Smooth muscle cell (in vitro differentiated cells): Measurements from ENCODE around the gene STAT5A. TPM values are rescaled to one million over a fixed set of nuclear protein-coding genes. Genes with fewer than 3 reads are reported as not detected.

ENCODE experiments used
- DNase-seq: peaks from one replicate; lab custom pipeline; 2025; ENCODE audit not compliant: unreplicated experiment; lab: John Stamatoyannopoulos, UW
- H2AFZ ChIP-seq: fragments of 200-600 bp; sonication (generic); 2 replicates; pipeline ENCODE4 v1.6.0; 2016; ENCODE audit warnings: antibody characterized with exemption, low read depth, mild to moderate bottlenecking
- H3F3A ChIP-seq: fragments of 200-600 bp; sonication (generic); 2 replicates; pipeline ENCODE4 v1.6.0; 2017; ENCODE audit warnings: antibody characterized with exemption, low read depth
- H3K27ac ChIP-seq: fragments of 200-600 bp; sonication (generic); 2 replicates; pipeline ENCODE4 v1.5.1; 2016; ENCODE audit warnings: low read depth, mild to moderate bottlenecking
- H3K27me3 ChIP-seq: fragments of 200-600 bp; sonication (generic); 2 replicates; pipeline ENCODE4 v1.6.1; 2016; ENCODE audit warnings: low read depth, mild to moderate bottlenecking
- H3K36me3 ChIP-seq: fragments of 200-600 bp; sonication (generic); 2 replicates; pipeline ENCODE4 v1.5.1; 2016; ENCODE audit warnings: low read depth
- H3K4me1 ChIP-seq: fragments of 200-600 bp; sonication (generic); 2 replicates; pipeline ENCODE4 v1.5.1; 2016; ENCODE audit warnings: low read depth
- H3K4me2 ChIP-seq: fragments of 200-600 bp; sonication (generic); 2 replicates; pipeline ENCODE4 v1.6.0; 2016; ENCODE audit warnings: mild to moderate bottlenecking
- H3K4me3 ChIP-seq: fragments of 200-600 bp; sonication (generic); 2 replicates; pipeline ENCODE4 v1.5.1; 2016; ENCODE audit warnings: mild to moderate bottlenecking
- H3K79me2 ChIP-seq: fragments of 200-600 bp; sonication (generic); 2 replicates; pipeline ENCODE4 v1.6.0; 2016; ENCODE audit warnings: low read depth, mild to moderate bottlenecking
- H3K9ac ChIP-seq: fragments of 200-600 bp; sonication (generic); 2 replicates; pipeline ENCODE4 v1.6.0; 2016; ENCODE audit warnings: low read depth
- H3K9me3 ChIP-seq: fragments of 200-600 bp; sonication (generic); replicated peaks from 2 replicates; pipeline ENCODE4 v1.5.1; 2016; ENCODE audit warnings: low read depth
- H4K20me1 ChIP-seq: fragments of 200-600 bp; sonication (generic); 2 replicates; pipeline ENCODE4 v1.6.0; 2016; ENCODE audit warnings: low read depth
- CTCF ChIP-seq: fragments of 200-600 bp; sonication (generic); IDR thresholded peaks from 2 replicates; pipeline ENCODE4 v1.5.1; 2017; ENCODE audit warnings: borderline replicate concordance, mild to moderate bottlenecking, antibody characterized with exemption; ENCODE audit not compliant: insufficient read depth, poor library complexity, severe bottlenecking
- WGBS: methylation state at CpG from one replicate; pipeline ENCODE4 v1.1.7; 2016; ENCODE audit warnings: low lambda C conversion rate; 5-methylcytosine and 5-hydroxymethylcytosine counted together
- polyA plus RNA-seq: library from polyadenylated mRNA; unstranded; fragments of >200 nt; fragmentation: Nextera tagmentation; extraction: Ambion mirVana; gene quantifications from 2 replicates; pipeline ENCODE4 v1.2.1, GENCODE V29; 2016
- total RNA-seq: library from RNA; depleted of rRNA; stranded (reverse); fragments of >200 nt; gene quantifications from 2 replicates; pipeline ENCODE4 v1.2.3, GENCODE V29; 2014

STAT5A gene
- total and polyA plus RNA-seq, 2 experiments from 2014 or later = 1.7 to 3.2 TPM

- Histone ChIP-seq H3K4me1 (peaks cover 8% of the 10 kb centered on the region), H3K9ac (no peak overlapping the region), H3K27ac (no peak overlapping the region), H3K27me3 (no peaks in the 10 kb centered on the region), H3K79me2 (peaks cover 12% of the 10 kb centered on the region), H3K4me2 (no peak overlapping the region), H3F3A (no peaks in the 10 kb centered on the region), H3K9me3 (no peaks in the 10 kb centered on the region), H4K20me1 (peaks cover 69% of the 10 kb centered on the region), H2AFZ (no peak overlapping the region), H3K36me3 (peaks cover 36% of the 10 kb centered on the region), H3K4me3 (no peak overlapping the region)
- DNase-seq = no peak
- 90% methylated on average over 4 of the region's 4 CpGs for WGBS
- no peak for TF ChIP-seq CTCF
These were observed 53.3 kb downstream of the STAT5A start for GRCh38 chr17:42341568-42341967.

- TF ChIP-seq CTCF = no peak
- H2AFZ ChIP-seq = no peak overlapping the region
- no peak overlapping the region for H3K4me2 ChIP-seq
- DNase-seq = no peak
- no peak overlapping the region for H3K27ac ChIP-seq
- no peak overlapping the region for H3K4me3 ChIP-seq
- H3K9ac ChIP-seq = no peak overlapping the region
- H3K4me1 ChIP-seq = peaks cover 11% of the 10 kb centered on the region
- peaks cover 28% of the 10 kb centered on the region for H3K36me3 ChIP-seq
- H3K79me2 ChIP-seq = peaks cover 13% of the 10 kb centered on the region
- peaks cover 78% of the 10 kb centered on the region for H4K20me1 ChIP-seq
- H3K9me3 ChIP-seq = no peaks in the 10 kb centered on the region
- H3K27me3 ChIP-seq = no peaks in the 10 kb centered on the region
- H3F3A ChIP-seq = no peaks in the 10 kb centered on the region
- 77% methylated on average over 9 of the region's 9 CpGs for WGBS
These were observed 54.1 kb downstream of the STAT5A start for GRCh38 chr17:42342242-42343008.

GRCh38 chr17:42345396-42346073 is 57.2 kb downstream of the STAT5A start:
- DNase-seq = no peak
- Histone ChIP-seq H3K4me3 (no peak overlapping the region), H3K9ac (no peak overlapping the region), H3K79me2 (peaks cover 44% of the 10 kb centered on the region), H3K9me3 (no peaks in the 10 kb centered on the region), H2AFZ (no peak overlapping the region), H4K20me1 (peaks cover 92% of the 10 kb centered on the region), H3K36me3 (peaks cover 15% of the 10 kb centered on the region), H3K4me1 (peaks cover 15% of the 10 kb centered on the region), H3K27ac (no peak overlapping the region), H3K27me3 (no peaks in the 10 kb centered on the region), H3F3A (peaks cover 3% of the 10 kb centered on the region), H3K4me2 (no peak overlapping the region)
- 93% methylated on average over 13 of the region's 13 CpGs for WGBS
- no peak for TF ChIP-seq CTCF

GRCh38 chr17:42346481-42346880 is 58.2 kb downstream of the STAT5A start:
- Histone ChIP-seq H3K4me2 (no peak overlapping the region), H3K36me3 (peaks cover 15% of the 10 kb centered on the region), H3K27me3 (no peaks in the 10 kb centered on the region), H3K79me2 (peaks cover 53% of the 10 kb centered on the region), H3K4me1 (peaks cover 15% of the 10 kb centered on the region), H3K4me3 (no peak overlapping the region), H4K20me1 (peaks cover 92% of the 10 kb centered on the region), H3K9me3 (no peaks in the 10 kb centered on the region), H3K27ac (no peak overlapping the region), H3F3A (peaks cover 3% of the 10 kb centered on the region), H3K9ac (no peak overlapping the region), H2AFZ (no peak overlapping the region)
- WGBS = 95% methylated on average over 8 of the region's 8 CpGs
- DNase-seq = no peak
- TF ChIP-seq CTCF = no peak
